H1 (cell line): ENCODE results near the gene DOK6. TPM values are rescaled to one million over a fixed set of nuclear protein-coding genes. Genes with fewer than 3 reads are reported as not detected.

Experiments
- CTCF ChIA-PET: fragments of 300-600 bp; sonication (Branson Sonifier 250); formaldehyde crosslinking; loops from one replicate; lab custom pipeline; 2021; ENCODE audit not compliant: partially characterized antibody; lab: Charles Lee
- POLR2A ChIA-PET: fragments of 300-600 bp; sonication (Branson Sonifier 250); formaldehyde crosslinking; loops from one replicate; lab custom pipeline; 2021; ENCODE audit warnings: inconsistent platforms; ENCODE audit not compliant: partially characterized antibody; lab: Charles Lee
- DNase-seq, 2 experiments: peaks; one replicate each; pipeline versions ENCODE4 v3.0.0 to v3.0.0-alpha.2; 2010 to 2022; ENCODE audit warnings: low spot score in 2 of 2, low read depth in 1 of 2, mixed read lengths in 1 of 2
- FAIRE-seq: peaks from 2 replicates; lab custom pipeline; 2011; peaks lifted over from hg19 to GRCh38; lab: Jason Lieb, UNC
- H2AFZ ChIP-seq: 2 replicates; pipeline ENCODE4 v1.8.1; 2012; ENCODE audit warnings: low read length, inconsistent platforms
- H2AK5ac ChIP-seq: 2 replicates; pipeline ENCODE4 v1.6.1; 2013; ENCODE audit warnings: low read depth, low read length
- H2BK120ac ChIP-seq: replicated peaks from 2 replicates; pipeline ENCODE3; 2013; ENCODE audit warnings: low read depth, low read length, inconsistent platforms
- H2BK12ac ChIP-seq: 2 replicates; pipeline ENCODE4 v1.6.1; 2013; ENCODE audit warnings: low read depth, low read length
- H2BK15ac ChIP-seq: 2 replicates; pipeline ENCODE4 v1.6.1; 2013; ENCODE audit warnings: low read length
- H2BK20ac ChIP-seq: 2 replicates; pipeline ENCODE4 v1.6.1; 2013; ENCODE audit warnings: low read length
- H2BK5ac ChIP-seq: 2 replicates; pipeline ENCODE4 v1.6.1; 2013; ENCODE audit warnings: low read depth, low read length
- H3K14ac ChIP-seq: 2 replicates; pipeline ENCODE4 v1.6.1; 2013; ENCODE audit warnings: inconsistent platforms; ENCODE audit not compliant: insufficient read length
- H3K18ac ChIP-seq: 2 replicates; pipeline ENCODE4 v1.6.1; 2013; ENCODE audit warnings: low read length; ENCODE audit errors: extremely low read depth
- H3K23ac ChIP-seq: 2 replicates; pipeline ENCODE4 v1.6.1; 2013; ENCODE audit warnings: inconsistent platforms; ENCODE audit not compliant: insufficient read length
- H3K23me2 ChIP-seq: 2 replicates; pipeline ENCODE4 v1.6.1; 2013; ENCODE audit warnings: low read depth, low read length
- H3K27ac ChIP-seq: 2 replicates; pipeline ENCODE4 v1.6.1; 2011; ENCODE audit warnings: low read depth, low read length, inconsistent platforms
- H3K27me3 ChIP-seq, 4 experiments: replicated peaks in 1 of 4; 1 replicate in 1 of 4; 2 replicates in 3 of 4; pipeline versions ENCODE4 v1.6.1 to v1.8.1; 2011 to 2013; ENCODE audit warnings: low read length in 3 of 4, mild to moderate bottlenecking in 3 of 4, inconsistent platforms in 2 of 4, mixed read lengths in 2 of 4, moderate library complexity in 1 of 4; ENCODE audit not compliant: control insufficient read depth in 3 of 4, insufficient read depth in 3 of 4; ENCODE audit errors: extremely low read depth in 1 of 4
- H3K36me3 ChIP-seq, 4 experiments: 2 replicates each; pipeline versions ENCODE4 v1.6.1 to v1.8.1; 2011 to 2013; ENCODE audit warnings: mild to moderate bottlenecking in 4 of 4, low read length in 3 of 4, moderate library complexity in 2 of 4, control low read depth in 1 of 4, inconsistent platforms in 1 of 4; ENCODE audit not compliant: insufficient read depth in 4 of 4, control insufficient read depth in 2 of 4
- H3K4ac ChIP-seq: replicated peaks from 2 replicates; pipeline ENCODE3; 2013; ENCODE audit warnings: low read length, low read depth, mixed read lengths, inconsistent platforms; ENCODE audit not compliant: insufficient read length
- H3K4me1 ChIP-seq, 4 experiments: replicated peaks in 1 of 4; 1 replicate in 1 of 4; 2 replicates in 3 of 4; pipeline versions ENCODE4 v1.6.1 to v1.8.1; 2011 to 2013; ENCODE audit warnings: low read length in 3 of 4, inconsistent platforms in 2 of 4, mixed read lengths in 1 of 4; ENCODE audit not compliant: insufficient read depth in 4 of 4, control insufficient read depth in 3 of 4
- H3K4me2 ChIP-seq, 2 experiments: 2 replicates each; pipeline versions ENCODE4 v1.6.1 to v1.8.1; 2011 to 2013; ENCODE audit warnings: low read depth in 2 of 2, low read length in 2 of 2, control low read depth in 1 of 2, inconsistent platforms in 1 of 2, mild to moderate bottlenecking in 1 of 2; ENCODE audit not compliant: insufficient read depth in 1 of 2
- H3K4me3 ChIP-seq, 4 experiments: fragments of 200-600, 300-600 bp in 1 of 4; sonication (generic), shearing (Covaris generic), sonication (Bioruptor Twin) in 1 of 4; 2 replicates each; pipeline versions ENCODE4 v1.5.1 to v1.8.1; 2011 to 2016; ENCODE audit warnings: low read length in 4 of 4, low read depth in 3 of 4, control low read depth in 2 of 4, inconsistent platforms in 2 of 4, mild to moderate bottlenecking in 2 of 4, mixed read lengths in 1 of 4, moderate library complexity in 1 of 4; ENCODE audit not compliant: insufficient read depth in 2 of 4; ENCODE audit errors: extremely low read depth in 1 of 4
- H3K56ac ChIP-seq: replicated peaks from 2 replicates; pipeline ENCODE3; 2013; ENCODE audit warnings: low read depth, mild to moderate bottlenecking, mixed read lengths, low read length, inconsistent platforms; ENCODE audit not compliant: insufficient read length
- H3K79me1 ChIP-seq: 2 replicates; pipeline ENCODE4 v1.6.1; 2013; ENCODE audit warnings: low read depth, low read length, control low read depth
- H3K79me2 ChIP-seq, 2 experiments: 2 replicates each; pipeline versions ENCODE4 v1.6.1 to v1.8.1; 2012 to 2013; ENCODE audit warnings: low read length in 2 of 2, mild to moderate bottlenecking in 2 of 2, inconsistent platforms in 1 of 2; ENCODE audit not compliant: insufficient read depth in 2 of 2, control insufficient read depth in 1 of 2
- H3K9ac ChIP-seq, 4 experiments: replicated peaks in 1 of 4; 1 replicate in 1 of 4; 2 replicates in 3 of 4; pipeline versions ENCODE4 v1.6.1 to v1.8.1; 2011 to 2013; ENCODE audit warnings: low read depth in 3 of 4, low read length in 3 of 4, control low read depth in 2 of 4, mild to moderate bottlenecking in 2 of 4, moderate library complexity in 2 of 4, inconsistent platforms in 1 of 4; ENCODE audit errors: extremely low read depth in 1 of 4
- H3K9me3 ChIP-seq, 2 experiments: 2 replicates each; pipeline versions ENCODE4 v1.6.1 to v1.8.1; 2012 to 2013; ENCODE audit warnings: mild to moderate bottlenecking in 2 of 2, moderate library complexity in 2 of 2, control low read depth in 1 of 2, inconsistent platforms in 1 of 2, low read depth in 1 of 2, low read length in 1 of 2, mixed read lengths in 1 of 2; ENCODE audit not compliant: insufficient read depth in 2 of 2
- H4K20me1 ChIP-seq, 2 experiments: replicated peaks in 1 of 2; 2 replicates each; pipeline versions ENCODE3 to v1.8.1; 2011 to 2013; ENCODE audit warnings: inconsistent platforms in 2 of 2, low read length in 2 of 2, mild to moderate bottlenecking in 1 of 2; ENCODE audit not compliant: insufficient read depth in 2 of 2, control insufficient read depth in 1 of 2
- H4K5ac ChIP-seq: 2 replicates; pipeline ENCODE4 v1.6.1; 2013; ENCODE audit warnings: low read length, low read depth, mixed read lengths, inconsistent platforms; ENCODE audit not compliant: insufficient read length
- H4K8ac ChIP-seq: 2 replicates; pipeline ENCODE4 v1.8.0; 2013; ENCODE audit warnings: mild to moderate bottlenecking, moderate library complexity, low read length, inconsistent platforms; ENCODE audit not compliant: insufficient read depth; ENCODE audit errors: extremely low read depth
- H4K91ac ChIP-seq: replicated peaks from 2 replicates; pipeline ENCODE3; 2013; ENCODE audit warnings: low read length, mixed read lengths, inconsistent platforms; ENCODE audit not compliant: insufficient read length
- BACH1 ChIP-seq: IDR thresholded peaks from 2 replicates; pipeline ENCODE4 v1.6.1; 2012; ENCODE audit warnings: low read length, improper control_type of control experiment
- CREB1 ChIP-seq: IDR thresholded peaks from 2 replicates; pipeline ENCODE4 v1.6.1; 2012; ENCODE audit warnings: inconsistent platforms
- CTBP2 ChIP-seq: IDR thresholded peaks from 2 replicates; pipeline ENCODE4 v1.7.0; 2011; ENCODE audit warnings: borderline replicate concordance, mild to moderate bottlenecking, moderate library complexity, mixed read lengths, low read length; ENCODE audit not compliant: insufficient read depth, insufficient read length
- EGR1 ChIP-seq: IDR thresholded peaks from 2 replicates; pipeline ENCODE4 v1.6.1; 2011; ENCODE audit warnings: low read depth, low read length, borderline replicate concordance
- GABPA ChIP-seq: IDR thresholded peaks from 2 replicates; pipeline ENCODE4 v1.6.1; 2011; ENCODE audit warnings: mild to moderate bottlenecking, low read length, moderate library complexity, borderline replicate concordance; ENCODE audit not compliant: insufficient read depth
- POLR2A ChIP-seq, 2 experiments: IDR thresholded peaks; 1 replicate in 1 of 2; 2 replicates in 1 of 2; pipeline ENCODE4 v1.6.1; 2011; ENCODE audit warnings: low read depth in 2 of 2, low read length in 2 of 2, mild to moderate bottlenecking in 2 of 2; ENCODE audit errors: control extremely low read depth in 1 of 2
- YY1 ChIP-seq: IDR thresholded peaks from 2 replicates; pipeline ENCODE4 v1.6.1; 2011; ENCODE audit warnings: low read depth, mild to moderate bottlenecking, low read length
- WGBS, 2 experiments: shearing (Covaris generic) in 1 of 2; methylation state at CpG; one replicate each; pipeline versions ENCODE4 v1.1.6 to v1.1.7; 2013 to 2015; ENCODE audit warnings: low lambda C conversion rate in 2 of 2, mixed read lengths in 2 of 2, inconsistent platforms in 1 of 2, low coverage in 1 of 2, missing lambda C conversion rate in 1 of 2; ENCODE audit not compliant: insufficient replicate concordance in 2 of 2, insufficient coverage in 1 of 2, insufficient read length in 1 of 2; ENCODE audit errors: extremely low coverage in 1 of 2, missing lambda C conversion rate in 1 of 2; 5-methylcytosine and 5-hydroxymethylcytosine counted together
- polyA plus RNA-seq, 7 experiments: library from polyadenylated mRNA; depleted of rRNA in 3 of 7; stranded (reverse) in 5 of 7; unstranded in 2 of 7; fragments of >200 nt in 5 of 7; fragments of 200-250 nt in 2 of 7; gene quantifications; 1 replicate in 5 of 7; 2 replicates in 1 of 7; 4 replicates in 1 of 7; pipeline versions ENCODE4 v1.2.1 to v1.2.3, GENCODE V29; 2011 to 2013; ENCODE audit warnings: missing spikeins in 2 of 7, mixed read lengths in 2 of 7
- total RNA-seq: library from RNA; stranded (reverse); fragmentation: NEBNext Ultra II Directional; extraction: Animal tissue kit (Norgen Biotek cat#: 25700); gene quantifications from 2 replicates; pipeline ENCODE4 v1.2.1, GENCODE V29; 2021

The DOK6 gene
- total and polyA plus RNA-seq, 2 of the 8 experiments (the other 6 are each of a cell fraction or from before 2014, with no cell fraction given): 0.33 to 0.50 TPM

DNA sequence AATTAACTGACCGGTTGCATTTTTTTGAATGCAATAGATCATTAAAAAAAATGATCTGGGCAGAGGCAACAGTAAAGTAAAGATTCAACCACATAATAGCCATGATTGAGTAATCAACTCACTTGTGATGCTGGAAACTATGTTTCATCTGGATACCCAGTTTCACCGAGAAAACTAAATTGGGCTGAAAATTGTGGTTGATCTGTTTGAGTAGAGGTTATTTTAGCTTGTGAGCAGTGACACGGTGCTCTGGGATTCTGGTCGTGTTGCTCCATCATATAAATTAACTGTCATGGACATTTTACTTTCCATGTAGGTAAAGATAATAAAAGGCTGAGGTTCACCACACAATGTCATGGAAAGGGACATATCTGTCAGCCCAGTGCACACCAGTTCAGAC is 488.3 kb downstream of the DOK6 start:
- no peaks in the 10 kb centered on the region for H3K9me3 ChIP-seq
- no peaks in the 10 kb centered on the region; the same call in 1 of the 2 replicates for H3K23me2 ChIP-seq
- H3K27ac ChIP-seq: no peak overlapping the region
- H2BK12ac ChIP-seq: no peak overlapping the region
- H2BK15ac ChIP-seq: no peak overlapping the region
- H3K23ac ChIP-seq: no peak overlapping the region
- H2BK120ac ChIP-seq: no peak overlapping the region
- H3K9ac ChIP-seq: no peak overlapping the region
- no peaks in the 10 kb centered on the region for H4K20me1 ChIP-seq
- ChIA-PET CTCF (no interaction called here), POLR2A (no interaction called here)
- H2AFZ ChIP-seq: no peak overlapping the region
- no peak overlapping the region for H3K4ac ChIP-seq
- no peak overlapping the region for H4K8ac ChIP-seq
- no peaks in the 10 kb centered on the region for H3K79me2 ChIP-seq
- H3K36me3 ChIP-seq: no peaks in the 10 kb centered on the region
- no peak overlapping the region for H2BK5ac ChIP-seq
- H3K4me2 ChIP-seq: no peak overlapping the region
- 90% methylated on average over 4 of the region's 4 CpGs; no CpG with 5 or more reads in 1 of the 2 experiments for WGBS, 2 experiments
- H3K56ac ChIP-seq: no peak overlapping the region
- H3K27me3 ChIP-seq: no peaks in the 10 kb centered on the region
- no peak overlapping the region for H2AK5ac ChIP-seq
- FAIRE-seq: no peak
- no peaks in the 10 kb centered on the region for H3K4me1 ChIP-seq
- no peak overlapping the region for H3K18ac ChIP-seq
- no peak overlapping the region for H4K5ac ChIP-seq
- no peak overlapping the region for H3K14ac ChIP-seq
- H4K91ac ChIP-seq: no peak overlapping the region
- H2BK20ac ChIP-seq: no peak overlapping the region
- no peak for DNase-seq
- H3K4me3 ChIP-seq: no peak overlapping the region
- H3K79me1 ChIP-seq: no peaks in the 10 kb centered on the region
- TF ChIP-seq GABPA (no peak), BACH1 (no peak), YY1 (no peak), POLR2A (IDR thresholded peaks at IDR 0.05; ENCODE audit: control extremely low read depth in 1 of 2, low read depth in 2 of 2, low read length in 2 of 2) (no peak), CREB1 (no peak), CTBP2 (no peak), EGR1 (no peak)
